NCI-H2171 treated with DMSO at 0.1 percent for 48 hours (cell line): ENCODE data around the gene ZCCHC10.
"Not testable (repeated sequence)": the region's sequence is repeated elsewhere in the genome, so short reads cannot be mapped to it uniquely, and the experiment has no call there.

Experiments
- DNase-seq: peaks from one replicate; lab custom pipeline; 2025; lab: John Stamatoyannopoulos, UW

ZCCHC10 gene

GRCh38 chr5:133041157-133041784, 14.9 kb upstream of the ZCCHC10 start:
- DNase-seq = no peak

- DNase-seq = not testable (repeated sequence)
Observed at GRCh38 chr5:133036677-133037076, 10.3 kb upstream of the ZCCHC10 start.

- DNase-seq = no peak
Observed at GRCh38 chr5:133035224-133035623, 8.9 kb upstream of the ZCCHC10 start.

- DNase-seq = no peak
Observed at GRCh38 chr5:133034064-133034463, 7.7 kb upstream of the ZCCHC10 start.

- DNase-seq = no peak
Observed at GRCh38 chr5:133032852-133033742, 6.7 kb upstream of the ZCCHC10 start.

- no peak for DNase-seq
Observed at GRCh38 chr5:133030343-133031005, 4.1 kb upstream of the ZCCHC10 start.

- no peak for DNase-seq
Observed at GRCh38 chr5:133029416-133029815, 3.1 kb upstream of the ZCCHC10 start.

- DNase-seq = no peak
Observed at GRCh38 chr5:133026664-133027153, 360 bp upstream of the ZCCHC10 start.

GRCh38 chr5:133019471-133019870, 6.9 kb downstream of the ZCCHC10 start:
- DNase-seq = not testable (repeated sequence)

- no peak for DNase-seq
Observed at GRCh38 chr5:133017964-133018363, 8.4 kb downstream of the ZCCHC10 start.

- no peak for DNase-seq
Observed at GRCh38 chr5:133015466-133015865, 10.9 kb downstream of the ZCCHC10 start.

- not testable (repeated sequence) for DNase-seq
Observed at GRCh38 chr5:133008455-133008854, 17.9 kb downstream of the ZCCHC10 start.

GRCh38 chr5:133006653-133007052, 19.7 kb downstream of the ZCCHC10 start:
- no peak for DNase-seq

GRCh38 chr5:132999246-132999645, 27.1 kb downstream of the ZCCHC10 start:
- no peak for DNase-seq

GRCh38 chr5:132998556-132998955, 27.8 kb downstream of the ZCCHC10 start:
- DNase-seq = no peak

GRCh38 chr5:132996307-132996706, 30.0 kb downstream of the ZCCHC10 start:
- no peak for DNase-seq

- DNase-seq = no peak
Observed at GRCh38 chr5:132987531-132988408, 38.6 kb downstream of the ZCCHC10 start.

GRCh38 chr5:132982971-132983370, 43.4 kb downstream of the ZCCHC10 start:
- not testable (repeated sequence) for DNase-seq

GRCh38 chr5:132981288-132981687, 45.1 kb downstream of the ZCCHC10 start:
- no peak for DNase-seq

GRCh38 chr5:132979976-132980375, 46.4 kb downstream of the ZCCHC10 start:
- no peak for DNase-seq

- no peak for DNase-seq
Observed at GRCh38 chr5:132979367-132979940, 46.9 kb downstream of the ZCCHC10 start.
